Left ventricle myocardium inferior (tissue), 1 donor: ENCODE data around the gene DAO. TPM values are rescaled to one million over a fixed set of nuclear protein-coding genes. Genes with fewer than 3 reads are reported as not detected.

Experiments
- DNase-seq: peaks from one replicate; pipeline ENCODE4 v3.0.0-alpha.2; 2020
- H3K27ac ChIP-seq: fragments of 200-600 bp; replicated peaks from 2 replicates; pipeline ENCODE4 v1.8.0; 2021
- H3K27me3 ChIP-seq: fragments of 200-600 bp; 2 replicates; pipeline ENCODE4 v1.8.0; 2021; ENCODE audit warnings: low read depth
- H3K36me3 ChIP-seq: fragments of 200-600 bp; 2 replicates; pipeline ENCODE4 v1.8.0; 2021
- H3K4me1 ChIP-seq: fragments of 200-600 bp; 2 replicates; pipeline ENCODE4 v1.8.0; 2021
- H3K4me3 ChIP-seq: fragments of 200-600 bp; 2 replicates; pipeline ENCODE4 v1.8.0; 2021; ENCODE audit warnings: mild to moderate bottlenecking, moderate library complexity
- H3K9me3 ChIP-seq: fragments of 200-600 bp; replicated peaks from 2 replicates; pipeline ENCODE4 v1.8.0; 2021
- intact Hi-C: fragments of 100-400 bp; cut with micrococcal nuclease; formaldehyde crosslinking; loops from one replicate; pipeline ENCODE4 v1.11.0; 2022
- total RNA-seq: library from RNA; stranded (reverse); fragmentation: NEBNext Ultra II Directional; extraction: Animal tissue kit (Norgen Biotek cat#: 25700); gene quantifications from one replicate; pipeline ENCODE4 v1.2.1, GENCODE V29; 2021
- TF ChIP-seq, protein P1 (sequence below): fragments of 200-600 bp; IDR thresholded peaks from 2 replicates; pipeline ENCODE4 v1.8.0; 2021; ENCODE audit warnings: antibody characterized with exemption, mild to moderate bottlenecking, borderline replicate concordance
- donor health status: DM: no; HTN: yes; CAD: no; lungs with severe emphysema.

The DAO gene
- total RNA-seq, 1 donor from 2014 or later = not detected

GRCh38 chr12:108868781-108869180 is 11.1 kb upstream of the DAO start:
- peaks cover 6% of the 10 kb centered on the region for H3K9me3 ChIP-seq
- no peaks in the 10 kb centered on the region for H3K36me3 ChIP-seq
- no peak for DNase-seq
- H3K4me1 ChIP-seq = no peaks in the 10 kb centered on the region
- H3K27ac ChIP-seq = no peak overlapping the region
- intact Hi-C loops = no loop called here
- no peak overlapping the region for H3K4me3 ChIP-seq
- H3K27me3 ChIP-seq = no peaks in the 10 kb centered on the region
- TF ChIP-seq, protein P1, sequence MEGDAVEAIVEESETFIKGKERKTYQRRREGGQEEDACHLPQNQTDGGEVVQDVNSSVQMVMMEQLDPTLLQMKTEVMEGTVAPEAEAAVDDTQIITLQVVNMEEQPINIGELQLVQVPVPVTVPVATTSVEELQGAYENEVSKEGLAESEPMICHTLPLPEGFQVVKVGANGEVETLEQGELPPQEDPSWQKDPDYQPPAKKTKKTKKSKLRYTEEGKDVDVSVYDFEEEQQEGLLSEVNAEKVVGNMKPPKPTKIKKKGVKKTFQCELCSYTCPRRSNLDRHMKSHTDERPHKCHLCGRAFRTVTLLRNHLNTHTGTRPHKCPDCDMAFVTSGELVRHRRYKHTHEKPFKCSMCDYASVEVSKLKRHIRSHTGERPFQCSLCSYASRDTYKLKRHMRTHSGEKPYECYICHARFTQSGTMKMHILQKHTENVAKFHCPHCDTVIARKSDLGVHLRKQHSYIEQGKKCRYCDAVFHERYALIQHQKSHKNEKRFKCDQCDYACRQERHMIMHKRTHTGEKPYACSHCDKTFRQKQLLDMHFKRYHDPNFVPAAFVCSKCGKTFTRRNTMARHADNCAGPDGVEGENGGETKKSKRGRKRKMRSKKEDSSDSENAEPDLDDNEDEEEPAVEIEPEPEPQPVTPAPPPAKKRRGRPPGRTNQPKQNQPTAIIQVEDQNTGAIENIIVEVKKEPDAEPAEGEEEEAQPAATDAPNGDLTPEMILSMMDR = no peak

DNA sequence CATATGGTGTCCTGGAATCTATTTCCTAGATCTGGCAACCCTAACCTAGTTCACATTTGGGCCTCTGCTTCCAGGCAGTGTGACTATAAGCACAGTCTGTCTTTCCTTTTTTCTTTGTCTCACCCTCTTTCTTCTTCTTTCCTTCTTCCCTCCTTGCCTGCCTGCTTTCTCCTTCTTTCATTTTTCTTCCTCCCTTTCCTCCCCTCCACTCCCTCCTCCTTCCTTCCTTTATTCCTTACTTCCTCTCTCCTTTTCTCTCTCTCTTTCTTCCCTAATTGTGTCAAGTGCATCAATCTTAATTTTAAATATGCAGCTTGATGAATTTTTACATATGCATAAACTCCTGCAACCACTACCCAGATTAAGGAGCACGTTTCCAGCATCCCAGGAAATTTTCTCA is 4.6 kb upstream of the DAO start:
- Histone ChIP-seq H3K36me3 (no peaks in the 10 kb centered on the region), H3K27me3 (no peaks in the 10 kb centered on the region), H3K27ac (no peak overlapping the region), H3K4me3 (no peak overlapping the region), H3K4me1 (no peaks in the 10 kb centered on the region), H3K9me3 (no peaks in the 10 kb centered on the region)
- intact Hi-C loops = no loop called here
- TF ChIP-seq, protein P1 = no peak
- DNase-seq = no peak

- DNase-seq = no peak
- Histone ChIP-seq H3K4me3 (no peak overlapping the region), H3K27me3 (no peaks in the 10 kb centered on the region), H3K9me3 (no peaks in the 10 kb centered on the region), H3K27ac (no peak overlapping the region), H3K4me1 (no peaks in the 10 kb centered on the region), H3K36me3 (no peaks in the 10 kb centered on the region)
- intact Hi-C loops = no loop called here
- TF ChIP-seq, protein P1 = no peak
Measured at GRCh38 chr12:108875682-108876361, 4.1 kb upstream of the DAO start.

DNA sequence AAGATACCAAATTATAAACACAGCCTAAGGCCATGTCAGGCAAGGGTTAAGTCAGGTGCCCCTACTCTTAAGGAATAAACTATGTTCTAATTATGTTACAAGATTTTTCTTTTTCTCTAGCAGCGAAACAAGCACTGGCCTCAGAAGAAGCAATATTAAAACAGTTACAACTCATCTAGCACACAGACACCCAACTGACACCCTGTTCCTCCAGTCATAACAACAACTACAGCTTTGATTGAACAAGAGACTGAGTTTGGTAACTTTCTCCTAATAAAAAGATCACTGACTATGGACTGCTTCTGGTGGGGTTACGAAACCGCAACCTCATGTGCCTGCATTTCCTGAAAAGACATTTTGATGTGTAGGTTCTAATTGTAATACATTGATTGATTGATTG is 3.3 kb upstream of the DAO start:
- Histone ChIP-seq H3K4me1 (no peaks in the 10 kb centered on the region), H3K27me3 (no peaks in the 10 kb centered on the region), H3K27ac (no peak overlapping the region), H3K4me3 (no peak overlapping the region), H3K9me3 (no peaks in the 10 kb centered on the region), H3K36me3 (no peaks in the 10 kb centered on the region)
- intact Hi-C loops = no loop called here
- TF ChIP-seq, protein P1 = no peak
- no peak for DNase-seq

DNA sequence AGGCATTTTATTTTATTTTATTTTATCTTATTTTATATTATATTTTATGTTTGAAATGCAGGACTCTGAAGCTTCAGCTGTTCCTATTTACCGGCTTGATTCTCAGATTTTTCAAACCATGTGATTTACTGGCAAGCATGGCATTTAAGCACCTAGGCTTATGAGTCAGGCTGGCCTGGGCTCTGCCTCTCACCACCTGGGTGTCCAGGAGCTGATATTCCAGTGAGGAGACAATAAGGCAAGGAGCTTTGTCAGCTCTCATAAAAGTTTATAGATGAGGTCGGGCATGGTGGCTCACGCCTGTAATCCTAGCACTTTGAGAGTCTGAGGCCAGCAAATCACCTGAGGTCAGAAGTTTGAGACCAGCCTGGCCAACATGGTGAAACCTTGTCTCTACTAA is 2.1 kb downstream of the DAO start:
- intact Hi-C loops = no loop called here
- no peak for DNase-seq
- H3K4me3 ChIP-seq = no peak overlapping the region
- H3K27ac ChIP-seq = no peak overlapping the region
- no peaks in the 10 kb centered on the region for H3K4me1 ChIP-seq
- no peaks in the 10 kb centered on the region for H3K27me3 ChIP-seq
- TF ChIP-seq, protein P1 = no peak
- H3K36me3 ChIP-seq = no peaks in the 10 kb centered on the region
- H3K9me3 ChIP-seq = no peaks in the 10 kb centered on the region
